Stomach (tissue), 9 donors: Measurements from ENCODE around the gene SBF2. TPM values are rescaled to one million over a fixed set of nuclear protein-coding genes. Genes with fewer than 3 reads are reported as not detected.

ENCODE experiments used
- DNase-seq, 2 donors: peaks; one replicate each; pipeline versions ENCODE4 v3.0.0 to v3.0.0-alpha.2; 2013 to 2019
- H3K27ac ChIP-seq, 5 donors: fragments of 200-600 bp in 4 of 5; sonication (generic) in 4 of 5; one replicate each; pipeline ENCODE4 v1.5.1; 2013 to 2019; ENCODE audit warnings: mild to moderate bottlenecking in 1 of 5, moderate library complexity in 1 of 5
- H3K27me3 ChIP-seq, 3 donors: fragments of 200-600 bp; sonication (generic); one replicate each; pipeline ENCODE4 v1.5.1; 2017 to 2019; ENCODE audit warnings: mixed run types in 1 of 3
- H3K36me3 ChIP-seq, 4 donors: fragments of 200-600 bp; sonication (generic); 1 replicate in 3 of 4; 2 replicates in 1 of 4; pipeline ENCODE4 v1.5.1; 2016 to 2019
- H3K4me1 ChIP-seq, 4 donors: fragments of 200-600 bp; sonication (generic); one replicate each; pipeline ENCODE4 v1.5.1; 2016 to 2019
- H3K4me3 ChIP-seq, 4 donors: fragments of 200-600 bp; sonication (generic) in 3 of 4; one replicate each; pipeline ENCODE4 v1.5.1; 2016 to 2019; ENCODE audit warnings: mild to moderate bottlenecking in 1 of 4
- H3K9me3 ChIP-seq, 4 donors: fragments of 200-600 bp; sonication (generic); one replicate each; pipeline ENCODE4 v1.5.1; 2016 to 2019
- CTCF ChIP-seq, 7 experiments: fragments of 450-650 bp in 4 of 7; fragments of 200-600 bp in 3 of 7; sonication (generic) in 3 of 7; IDR thresholded peaks; one replicate each; pipeline ENCODE4 v1.5.1; 2016 to 2019; ENCODE audit warnings: antibody characterized with exemption in 7 of 7, control low read depth in 2 of 7, mild to moderate bottlenecking in 1 of 7
- EP300 ChIP-seq: sonication (generic); formaldehyde crosslinking; IDR thresholded peaks from one replicate; pipeline ENCODE4 v1.6.1; 2017; ENCODE audit warnings: antibody characterized with exemption
- POLR2A ChIP-seq, 4 donors: fragments of 450-650 bp; IDR thresholded peaks; one replicate each; pipeline ENCODE4 v1.6.1; 2016; ENCODE audit warnings: antibody characterized with exemption in 4 of 4, control low read depth in 2 of 4, mild to moderate bottlenecking in 1 of 4, moderate library complexity in 1 of 4
- POLR2AphosphoS5 ChIP-seq, 3 donors: sonication (generic); formaldehyde crosslinking; IDR thresholded peaks; one replicate each; pipeline ENCODE4 v1.6.1; 2016; ENCODE audit warnings: antibody characterized with exemption in 3 of 3
- WGBS, 5 donors: extraction: QIAGEN DNeasy Blood & Tissue Kit in 3 of 5; methylation state at CpG; one replicate each; pipeline versions ENCODE4 v1.1.5 to v1.1.7; 2013 to 2018; 5-methylcytosine and 5-hydroxymethylcytosine counted together
- intact Hi-C: fragments of 100-400 bp; cut with DNase I; formaldehyde crosslinking; loops from one replicate; pipeline ENCODE4 v1.15.1; 2023; ENCODE audit warnings: low total_unique reads
- polyA plus RNA-seq, 3 donors: library from polyadenylated mRNA; stranded (reverse); fragments of 200-250 nt; gene quantifications; one replicate each; pipeline ENCODE4 v1.2.3, GENCODE V29; 2013
- total RNA-seq, 5 donors: library from RNA; depleted of rRNA; stranded (reverse); fragments of >200 nt; gene quantifications; one replicate each; pipeline versions ENCODE4 v1.1.0 to v1.2.3, GENCODE V29; 2014 to 2016
- donor health status: healthy with polysubstance abuse.
- donor health status: Bipolar disorder and iron deficiency.
- donor health status: healthy.

Gene SBF2
- total and polyA plus RNA-seq, 8 donors, result 8.6 to 260 (median 37.2) TPM

DNA sequence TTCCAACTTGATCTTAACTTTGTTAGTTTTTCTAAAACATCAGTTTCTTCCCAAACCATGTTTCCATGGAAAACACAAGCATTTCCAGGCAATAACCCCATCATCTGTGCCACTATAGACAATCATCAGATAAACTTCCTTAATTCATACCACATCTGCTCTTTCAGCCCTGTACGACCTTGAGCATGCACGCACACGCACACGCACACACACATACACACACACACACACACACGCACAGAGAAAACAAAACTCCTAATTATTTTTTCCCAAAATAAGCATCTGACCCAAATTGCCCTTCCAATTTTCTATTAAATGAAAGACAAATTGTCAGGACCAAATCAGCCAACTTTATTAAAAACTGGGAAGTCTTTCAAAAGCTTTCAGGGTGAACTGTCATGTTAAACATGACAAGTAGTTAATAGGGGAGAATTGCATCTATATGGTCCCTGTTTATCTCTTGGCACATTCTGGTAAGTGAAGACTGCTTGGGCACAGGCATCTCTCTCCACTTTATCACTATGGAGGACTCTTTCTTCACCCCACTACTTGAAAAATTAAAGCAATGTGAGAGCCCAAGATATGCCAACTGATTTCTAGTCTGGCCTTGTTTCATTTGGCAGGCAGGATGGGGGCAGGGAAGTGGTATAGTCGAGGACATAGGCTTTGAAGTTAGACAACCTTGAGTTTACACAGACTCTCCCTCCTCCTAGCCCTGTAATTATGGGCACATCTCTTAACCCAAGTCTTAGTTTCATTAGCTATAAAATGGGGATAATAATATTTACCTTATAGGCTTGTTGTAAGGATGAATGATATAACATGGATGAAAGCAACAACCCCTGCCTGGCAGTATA is 25.9 kb upstream of the SBF2 start:
- H3K27ac ChIP-seq, result peak overlapping the region in 1 of 5 donors; percentile 18
- H3K27me3 ChIP-seq, result no peaks in the 10 kb centered on the region
- no peaks in the 10 kb centered on the region for H3K36me3 ChIP-seq
- no peak for DNase-seq
- H3K4me1 ChIP-seq, result peaks cover 18 to 42% (median 33%) of the 10 kb centered on the region in 4 donors
- no peaks in the 10 kb centered on the region for H3K9me3 ChIP-seq
- intact Hi-C loops, result loop anchor here (10.0 kb wide), 1 partner anchor 555 kb away; no protein-coding TSS in a partner anchor
- no peak overlapping the region for H3K4me3 ChIP-seq
- WGBS, 5 donors, result 59 to 82% (median 76%) methylated on average over 6 of the region's 6 CpGs
- no peak for TF ChIP-seq EP300
- TF ChIP-seq POLR2A (IDR thresholded peaks at IDR 0.05), result no peak
- TF ChIP-seq CTCF (IDR thresholded peaks at IDR 0.05), result no peak
- no peak for TF ChIP-seq POLR2AphosphoS5 (IDR thresholded peaks at IDR 0.05)

DNA sequence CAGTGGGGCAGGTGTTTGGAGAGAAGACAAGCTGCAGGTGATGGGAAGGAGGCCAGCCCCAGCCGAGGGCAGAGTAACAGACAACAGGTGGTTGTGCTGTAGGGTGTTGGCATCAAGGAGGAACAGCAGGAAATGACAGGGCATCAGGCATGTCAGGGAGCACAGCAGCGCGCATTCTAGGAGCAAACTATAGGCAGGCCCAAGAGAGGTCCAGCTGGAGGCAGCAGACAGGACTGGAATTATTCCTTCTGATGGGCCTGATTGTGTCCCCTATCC is 24.4 kb upstream of the SBF2 start:
- peak overlapping the region in 2 of 5 donors; percentile 13 to 34 for H3K27ac ChIP-seq
- H3K9me3 ChIP-seq, result no peaks in the 10 kb centered on the region
- no peak for DNase-seq
- H3K36me3 ChIP-seq, result no peaks in the 10 kb centered on the region
- H3K4me3 ChIP-seq, result no peak overlapping the region
- no peaks in the 10 kb centered on the region for H3K27me3 ChIP-seq
- TF ChIP-seq POLR2AphosphoS5 (IDR thresholded peaks at IDR 0.05), result no peak
- TF ChIP-seq CTCF (IDR thresholded peaks at IDR 0.05), result no peak
- no peak for TF ChIP-seq EP300
- intact Hi-C loops, result loop anchor here (10.0 kb wide), 1 partner anchor 554 kb away; no protein-coding TSS in a partner anchor
- H3K4me1 ChIP-seq, result peaks cover 11 to 34% (median 22%) of the 10 kb centered on the region in 4 donors
- WGBS, 5 donors, result 70 to 78% (median 76%) methylated on average over 3 of the region's 3 CpGs

GRCh38 chr11:10317776-10318526 is 23.9 kb upstream of the SBF2 start:
- TF ChIP-seq EP300, result no peak
- no peak for TF ChIP-seq POLR2AphosphoS5 (IDR thresholded peaks at IDR 0.05)
- TF ChIP-seq POLR2A (IDR thresholded peaks at IDR 0.05), result no peak
- no peak for TF ChIP-seq CTCF (IDR thresholded peaks at IDR 0.05)
- Histone ChIP-seq H3K27me3 (no peaks in the 10 kb centered on the region), H3K4me1 (peaks cover 7 to 29% (median 17%) of the 10 kb centered on the region in 4 donors), H3K36me3 (no peaks in the 10 kb centered on the region), H3K27ac (peak overlapping the region in 3 of 5 donors; percentile 13 to 47 (median 35)), H3K4me3 (no peak overlapping the region), H3K9me3 (no peaks in the 10 kb centered on the region)
- intact Hi-C loops, result loop anchor here (10.0 kb wide), 1 partner anchor 553 kb away; no protein-coding TSS in a partner anchor
- WGBS, 5 donors, result 76 to 95% (median 90%) methylated on average over 5 of the region's 5 CpGs
- DNase-seq, result no peak

DNA sequence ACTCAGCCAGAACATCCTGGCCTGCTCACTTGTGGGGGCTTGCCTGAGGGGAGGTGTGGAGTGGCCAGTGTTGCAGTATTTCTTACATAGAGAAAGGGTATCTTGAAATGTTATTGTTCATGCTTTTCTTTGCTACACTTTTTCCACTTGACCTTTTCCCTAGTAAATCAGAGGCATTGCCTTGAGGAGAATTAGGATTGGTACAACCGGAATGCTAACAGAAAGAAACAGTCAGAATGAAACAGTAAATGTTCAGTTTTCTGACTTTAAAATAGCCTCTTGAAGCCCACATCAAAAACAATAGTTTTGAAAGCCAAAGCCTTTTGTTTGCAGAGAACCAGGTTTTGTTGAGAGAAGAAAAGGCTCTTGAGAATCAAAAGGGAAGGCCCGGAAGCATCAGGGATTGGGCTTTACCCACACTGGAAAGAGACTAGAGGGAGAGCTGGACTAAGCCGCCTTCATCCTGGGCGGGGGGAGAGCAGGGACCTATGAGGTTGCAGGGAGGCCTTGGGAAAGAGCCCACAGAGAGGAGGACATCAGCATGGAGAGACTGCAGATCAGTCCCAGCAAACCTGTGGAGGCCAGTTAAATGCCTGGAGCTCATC is 23.2 kb upstream of the SBF2 start:
- H3K27ac ChIP-seq, result peak overlapping the region in 3 of 5 donors; percentile 0 to 47 (median 35)
- 71 to 90% (median 78%) methylated on average over 4 of the region's 4 CpGs for WGBS, 5 donors
- intact Hi-C loops, result loop anchor here (10.0 kb wide), 1 partner anchor 552 kb away; no protein-coding TSS in a partner anchor

More for the DNA sequence above, 23.2 kb upstream of the SBF2 start:
- no peaks in the 10 kb centered on the region for H3K36me3 ChIP-seq
- H3K4me1 ChIP-seq, result peaks cover under 1 to 22% (median 10%) of the 10 kb centered on the region in 4 donors
- H3K27me3 ChIP-seq, result no peaks in the 10 kb centered on the region
- no peak overlapping the region for H3K4me3 ChIP-seq
- no peak for TF ChIP-seq POLR2AphosphoS5 (IDR thresholded peaks at IDR 0.05)
- no peak for TF ChIP-seq EP300
- TF ChIP-seq POLR2A (IDR thresholded peaks at IDR 0.05), result no peak
- no peak for TF ChIP-seq CTCF (IDR thresholded peaks at IDR 0.05)
- no peaks in the 10 kb centered on the region for H3K9me3 ChIP-seq
- no peak for DNase-seq
